ENCODE results near the gene HDC.

- no peak for TF ChIP-seq POLR2A (IDR thresholded peaks at IDR 0.05; ENCODE audit: low read depth, low read length)
- TF ChIP-seq POLR2AphosphoS5 (IDR thresholded peaks at IDR 0.05; ENCODE audit: low read depth, low read length): no peak
- no peak for TF ChIP-seq TAF1 (IDR thresholded peaks at IDR 0.05; ENCODE audit: low read depth, low read length)
- no peak for TF ChIP-seq SPI1 (IDR thresholded peaks at IDR 0.05; ENCODE audit: low read depth, low read length)
Measured at GRCh38 chr15:50225938-50226337, 39.6 kb downstream of the HDC start.

Data from GM12891 (cell line).